K562 (cell line): ENCODE results near the gene SYT3. TPM values are rescaled to one million over a fixed set of nuclear protein-coding genes. Genes with fewer than 3 reads are reported as not detected.

Experiments
- ASH1L ChIP-seq: fragments of 450-650 bp; IDR thresholded peaks from 2 replicates; pipeline ENCODE4 v1.6.1; 2018; ENCODE audit warnings: borderline replicate concordance, mild to moderate bottlenecking, low read depth; ENCODE audit not compliant: partially characterized antibody
- ATF1 ChIP-seq, 2 experiments: fragments of 450-650 bp in 1 of 2; IDR thresholded peaks; 2 replicates each; pipeline ENCODE4 v1.6.1; 2016; ENCODE audit warnings: missing compliant biosample characterization in 1 of 2, missing genetic modification characterization in 1 of 2
- DACH1 ChIP-seq: fragments of 450-650 bp; IDR thresholded peaks from 2 replicates; pipeline ENCODE4 v1.6.1; 2018; ENCODE audit not compliant: partially characterized antibody
- EHMT2 ChIP-seq: fragments of 450-650 bp; IDR thresholded peaks from 2 replicates; pipeline ENCODE4 v1.6.1; 2018; ENCODE audit warnings: antibody characterized with exemption
- NELFE ChIP-seq: IDR thresholded peaks from 2 replicates; pipeline ENCODE4 v1.6.1; 2011; ENCODE audit warnings: mild to moderate bottlenecking; ENCODE audit not compliant: insufficient read depth, insufficient read length
- PTRF ChIP-seq: fragments of 450-650 bp; IDR thresholded peaks from 2 replicates; pipeline ENCODE4 v1.6.1; 2016; ENCODE audit warnings: mild to moderate bottlenecking, missing genetic modification characterization, missing compliant biosample characterization
- RHOXF2B ChIP-seq: fragments of 250-450 bp; sonication (Bioruptor Pico); conservative IDR thresholded peaks from 2 replicates; pipeline ENCODE4 v1.5.1; 2021
- SETDB1 ChIP-seq: IDR thresholded peaks from one replicate; pipeline ENCODE4 v1.6.1; 2012; ENCODE audit warnings: low read length, control low read depth, inconsistent platforms
- SMARCC2 ChIP-seq: fragments of 450-650 bp; IDR thresholded peaks from 2 replicates; pipeline ENCODE4 v1.6.1; 2017; ENCODE audit warnings: antibody characterized with exemption, moderate library complexity, mild to moderate bottlenecking, low read depth
- SRSF7 ChIP-seq: fragments of 200-400 bp; formaldehyde crosslinking; optimal IDR thresholded peaks from 2 replicates; pipeline ENCODE3; 2017; ENCODE audit warnings: mild to moderate bottlenecking, low read depth, low read length
- TBP ChIP-seq: optimal IDR thresholded peaks from 2 replicates; pipeline ENCODE3; 2011; ENCODE audit warnings: low read depth, low read length, improper control_type of control experiment
- ZBTB8A ChIP-seq: fragments of 450-650 bp; IDR thresholded peaks from 2 replicates; pipeline ENCODE4 v1.6.1; 2018; ENCODE audit warnings: mild to moderate bottlenecking, moderate library complexity; ENCODE audit not compliant: partially characterized antibody
- ZFP30 ChIP-seq: fragments of 250-450 bp; sonication (Bioruptor Pico); IDR thresholded peaks from 2 replicates; pipeline ENCODE4 v1.8.0; 2022; ENCODE audit warnings: moderate library complexity, mild to moderate bottlenecking, inconsistent platforms, borderline replicate concordance
- ZNF347 ChIP-seq: fragments of 450-650 bp; formaldehyde crosslinking; IDR thresholded peaks from 2 replicates; pipeline ENCODE4 v1.4.0; 2020; ENCODE audit warnings: low read depth, mild to moderate bottlenecking, moderate library complexity
- ZNF436 ChIP-seq: fragments of 250-450, 450-650 bp; sonication (Bioruptor Pico); formaldehyde crosslinking; IDR thresholded peaks from 2 replicates; pipeline ENCODE4 v1.7.0; 2020; ENCODE audit warnings: mild to moderate bottlenecking
- ZNF77 ChIP-seq: fragments of 250-450 bp; sonication (Bioruptor Pico); IDR thresholded peaks from 2 replicates; pipeline ENCODE4 v1.5.0; 2020
- ZZZ3 ChIP-seq: fragments of 450-650 bp; IDR thresholded peaks from 2 replicates; pipeline ENCODE4 v1.6.1; 2016; ENCODE audit warnings: antibody characterized with exemption, mild to moderate bottlenecking, moderate library complexity
- polyA plus RNA-seq, 8 experiments: library from polyadenylated mRNA; depleted of rRNA in 4 of 8; stranded (reverse) in 5 of 8; unstranded in 3 of 8; fragments of >200 nt; fragmentation: Nextera tagmentation in 2 of 8; fragmentation: Illumina TruSeq in 1 of 8; extraction: Ambion mirVana in 2 of 8; extraction: Trizol in 1 of 8; gene quantifications; 2 replicates each; pipeline versions ENCODE4 v1.2.1 to v1.2.3, GENCODE V29; 2011 to 2014; ENCODE audit warnings: inconsistent platforms in 1 of 8, missing spikeins in 1 of 8
- total RNA-seq, 7 experiments: library from RNA; depleted of rRNA in 6 of 7; stranded (reverse); fragments of >200 nt in 6 of 7; fragmentation: Illumina TruSeq in 2 of 7; extraction: Trizol in 2 of 7; gene quantifications; 2 replicates each; pipeline versions ENCODE4 v1.2.1 to v1.2.3, GENCODE V29; 2011 to 2021; ENCODE audit warnings: low replicate concordance in 1 of 7
- TF ChIP-seq, protein P1 (sequence below): fragments of 450-650 bp; formaldehyde crosslinking; IDR thresholded peaks from 2 replicates; pipeline ENCODE4 v1.4.0; 2022; ENCODE audit warnings: missing genetic modification characterization

Gene SYT3
- total and polyA plus RNA-seq, 9 of the 15 experiments (the other 6 are each of a cell fraction or from before 2014, with no cell fraction given): 0.36 to 2.0 (median 0.54) TPM; not detected in 2

DNA sequence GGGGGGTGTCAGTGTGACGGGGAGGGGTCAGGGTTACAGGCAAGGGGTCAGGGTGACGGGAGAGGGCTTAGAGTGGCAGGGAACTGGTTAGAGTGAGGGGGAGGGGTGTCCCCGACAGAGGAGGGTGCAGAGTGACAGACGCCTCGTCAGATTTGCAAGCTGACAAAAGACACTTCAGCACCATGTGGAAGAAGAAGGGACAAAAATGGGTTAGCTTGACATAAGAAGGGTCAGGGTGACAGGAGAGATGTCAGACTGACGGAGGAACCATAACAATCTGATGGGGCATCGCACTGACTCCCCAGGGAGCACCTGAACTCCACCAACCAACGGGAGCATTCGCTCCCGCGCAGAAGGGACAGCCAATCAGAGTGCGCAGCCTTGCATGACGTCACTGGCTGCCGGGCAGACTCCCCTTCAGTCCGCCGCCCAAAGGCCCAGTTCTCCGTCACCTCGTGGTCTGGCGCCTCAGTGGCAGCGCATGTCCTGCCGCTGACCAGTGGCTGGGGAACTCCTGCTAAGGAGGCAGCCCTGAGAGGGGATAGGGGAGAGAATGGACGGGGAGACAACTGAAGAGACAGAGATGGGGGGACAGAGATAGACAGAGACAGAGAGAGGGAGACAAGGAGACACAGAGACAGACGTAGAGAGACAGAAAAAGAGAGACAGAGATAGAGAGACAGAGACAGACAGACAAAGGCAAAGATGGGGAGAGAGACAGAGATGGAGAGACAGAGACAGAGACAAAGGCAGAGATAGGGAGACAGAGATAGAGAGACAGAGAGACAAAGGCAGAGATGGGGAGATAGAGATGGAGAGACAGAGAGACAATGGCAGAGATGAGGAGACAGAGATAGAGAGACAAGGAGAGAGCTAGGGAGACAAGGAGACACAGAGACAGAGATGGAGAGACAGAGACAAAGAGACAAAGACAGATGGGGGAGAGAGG, 39.8 kb upstream of the SYT3 start (continued):
- TF ChIP-seq, protein P1, sequence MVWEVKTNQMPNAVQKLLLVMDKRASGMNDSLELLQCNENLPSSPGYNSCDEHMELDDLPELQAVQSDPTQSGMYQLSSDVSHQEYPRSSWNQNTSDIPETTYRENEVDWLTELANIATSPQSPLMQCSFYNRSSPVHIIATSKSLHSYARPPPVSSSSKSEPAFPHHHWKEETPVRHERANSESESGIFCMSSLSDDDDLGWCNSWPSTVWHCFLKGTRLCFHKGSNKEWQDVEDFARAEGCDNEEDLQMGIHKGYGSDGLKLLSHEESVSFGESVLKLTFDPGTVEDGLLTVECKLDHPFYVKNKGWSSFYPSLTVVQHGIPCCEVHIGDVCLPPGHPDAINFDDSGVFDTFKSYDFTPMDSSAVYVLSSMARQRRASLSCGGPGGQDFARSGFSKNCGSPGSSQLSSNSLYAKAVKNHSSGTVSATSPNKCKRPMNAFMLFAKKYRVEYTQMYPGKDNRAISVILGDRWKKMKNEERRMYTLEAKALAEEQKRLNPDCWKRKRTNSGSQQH: peak; percentile 77
- no peak for TF ChIP-seq TBP
- TF ChIP-seq PTRF (tag): no peak
- no peak for TF ChIP-seq SMARCC2
- TF ChIP-seq ZNF347: no peak
- TF ChIP-seq ZNF77 (CRISPR knock-in tag): no peak
- TF ChIP-seq ZNF436 (CRISPR knock-in tag): no peak
- TF ChIP-seq ASH1L: peak; percentile 55
- no peak for TF ChIP-seq SRSF7
- 0 out of 2 replicates have a peak, but pooled peaks have one; percentile 47 for TF ChIP-seq ZZZ3
- TF ChIP-seq ATF1 (CRISPR knock-in tag; IDR thresholded peaks at IDR 0.05): peak; percentile 83
- TF ChIP-seq ATF1 (tag; IDR thresholded peaks at IDR 0.05): peak; percentile 99
- TF ChIP-seq NELFE: no peak
- no peak for TF ChIP-seq RHOXF2B (CRISPR knock-in tag)
- TF ChIP-seq DACH1: no peak
- TF ChIP-seq EHMT2: peak; percentile 29; the same call in 1 of the 2 replicates
- TF ChIP-seq ZFP30 (CRISPR knock-in tag): no peak
- TF ChIP-seq ZBTB8A: no peak
- TF ChIP-seq SETDB1: no peak
